HG03095 (cell line): ENCODE results near the gene TMEM150B.
"Not testable (repeated sequence)": the region's sequence is repeated elsewhere in the genome, so short reads cannot be mapped to it uniquely, and the experiment has no call there.

Experiments
- ATAC-seq: cut with Tn5 transposase; IDR thresholded peaks from one replicate; pipeline ENCODE4 v1.9.1; 2021; ENCODE audit warnings: moderate library complexity; ENCODE audit not compliant: unreplicated experiment

TMEM150B gene

DNA sequence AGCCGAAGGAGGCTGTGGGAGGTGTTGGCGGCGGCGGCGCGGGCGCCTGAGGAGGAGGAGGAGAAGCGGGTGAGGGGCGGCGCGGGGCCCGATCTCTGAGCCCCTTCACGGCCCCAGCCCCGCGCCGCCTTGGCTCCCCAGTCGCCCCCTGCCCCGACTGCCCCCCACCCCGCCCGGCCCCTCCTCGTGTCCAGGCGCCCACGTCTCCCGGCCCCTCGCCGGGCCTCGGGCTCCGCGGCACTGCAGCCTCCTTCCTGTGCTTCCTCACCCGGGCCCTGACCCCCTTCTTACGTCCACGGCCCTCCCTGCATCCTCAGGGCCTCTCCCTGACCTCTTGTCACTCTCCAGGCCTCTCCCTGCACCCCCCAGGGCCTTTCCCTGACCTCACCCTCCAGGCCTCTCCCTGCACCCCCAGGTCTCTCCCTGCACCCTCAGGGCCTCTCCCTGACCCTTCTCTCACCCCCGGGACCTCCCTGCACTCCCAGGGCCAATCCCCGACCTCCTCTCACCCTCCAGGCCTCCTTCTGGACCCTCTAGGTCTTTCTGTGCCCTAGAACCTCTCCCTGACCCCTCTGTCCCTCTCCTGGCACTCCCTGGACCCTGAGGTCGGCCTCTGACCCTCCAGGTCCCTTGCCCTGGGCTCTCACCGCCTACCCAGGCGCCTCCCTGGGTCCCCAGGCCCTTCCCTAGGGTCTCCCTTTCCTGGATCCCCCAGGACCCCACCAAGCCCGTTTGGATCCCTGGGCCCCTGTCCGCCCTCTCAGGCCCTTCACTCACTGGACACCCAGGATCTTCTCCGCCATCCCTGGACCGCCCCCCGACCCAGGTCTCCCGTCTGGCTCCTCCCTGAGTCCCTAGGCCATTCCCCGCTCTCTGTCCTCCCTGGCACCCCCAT, 15.0 kb upstream of the TMEM150B start:
- no peak for ATAC-seq

- ATAC-seq = peak; percentile 74
These were observed 14.2 kb upstream of the TMEM150B start, which contains the start of gene KMT5C for GRCh38 chr19:55339105-55339888. KMT5C (plus strand) TSS chr19:55339876; CDS start chr19:55341937, 2,061 bp downstream.

- no peak for ATAC-seq
These were observed 11.0 kb upstream of the TMEM150B start for GRCh38 chr19:55336101-55336500.

- ATAC-seq = no peak
These were observed 8.7 kb upstream of the TMEM150B start for GRCh38 chr19:55333870-55334269.

DNA sequence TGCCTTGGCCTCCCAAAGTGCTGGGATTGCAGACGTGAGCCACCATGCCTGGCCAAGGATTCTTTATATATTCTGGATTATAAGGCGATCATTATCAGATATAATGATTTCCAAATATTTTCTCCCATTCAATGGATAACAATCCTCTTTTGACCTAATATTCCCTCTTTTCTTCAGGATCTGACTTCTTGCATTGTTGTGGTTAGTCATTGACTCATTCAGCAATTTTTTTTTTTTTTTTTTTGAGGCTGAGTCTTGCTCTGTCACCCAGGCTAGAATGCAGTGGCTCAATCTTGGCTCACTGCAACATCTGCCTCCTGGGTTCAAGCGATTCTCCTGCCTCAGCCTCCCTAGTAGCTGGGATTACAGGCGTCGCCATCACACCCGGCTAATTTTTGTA, 4.7 kb upstream of the TMEM150B start:
- ATAC-seq = not testable (repeated sequence)

GRCh38 chr19:55328774-55329318, 3.7 kb upstream of the TMEM150B start:
- not testable (repeated sequence) for ATAC-seq

DNA sequence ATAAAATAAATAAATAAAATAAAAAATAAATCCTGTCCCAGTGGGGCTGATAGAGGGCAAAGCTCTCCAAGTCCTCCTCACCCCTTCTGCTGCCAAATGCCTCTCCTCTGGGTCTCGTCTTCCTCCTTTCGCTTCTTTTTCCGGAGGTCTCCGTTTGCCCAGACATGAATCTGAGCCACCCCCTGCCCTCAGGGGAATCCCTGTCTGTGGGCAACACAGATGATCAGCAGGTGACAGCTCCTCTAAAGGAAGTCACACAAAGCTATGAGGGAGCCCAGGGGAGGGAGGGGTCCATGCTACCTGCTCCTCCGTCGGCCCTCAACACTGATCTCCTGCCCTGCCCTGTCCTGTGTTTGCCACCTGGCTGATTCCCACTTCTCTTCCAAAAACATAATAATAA, 479 bp downstream of the TMEM150B start:
- no peak for ATAC-seq

- ATAC-seq = no peak
These were observed 2.8 kb downstream of the TMEM150B start for GRCh38 chr19:55322204-55322885.

DNA sequence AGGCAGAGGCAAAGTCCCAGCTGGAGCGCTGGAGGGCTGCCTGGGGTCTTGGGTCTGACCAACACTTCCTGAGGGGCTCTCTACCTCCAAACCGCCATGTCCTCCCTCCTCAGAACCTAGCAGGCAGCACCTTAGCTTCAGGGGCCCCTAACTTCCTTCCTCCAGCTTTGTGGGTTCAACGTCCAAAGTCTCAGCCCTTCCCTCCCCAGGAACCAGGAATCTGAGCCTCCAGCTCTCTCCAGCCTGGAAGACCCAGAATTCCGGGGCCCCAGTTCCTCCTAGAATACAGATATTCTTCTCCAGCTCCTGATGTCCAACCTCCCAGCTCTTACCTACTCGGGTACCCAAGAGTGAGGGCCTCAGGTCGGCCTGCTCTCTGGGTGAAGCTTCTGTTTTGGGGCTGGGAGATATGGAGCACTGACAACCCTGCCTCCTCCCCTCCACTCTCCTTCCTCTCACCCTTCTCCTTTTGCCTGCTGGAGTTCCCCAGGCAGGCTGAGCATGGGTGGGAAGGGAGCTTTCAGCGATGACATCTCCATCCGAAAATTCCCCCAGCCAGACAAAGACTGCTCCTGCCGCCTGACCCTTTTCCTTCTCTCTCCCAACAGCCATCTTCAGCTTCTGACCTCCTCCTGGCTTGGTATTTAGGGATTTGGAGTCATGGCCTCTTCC, 3.5 kb downstream of the TMEM150B start:
- no peak for ATAC-seq

- ATAC-seq = no peak
These were observed 4.2 kb downstream of the TMEM150B start for GRCh38 chr19:55320844-55321419.

DNA sequence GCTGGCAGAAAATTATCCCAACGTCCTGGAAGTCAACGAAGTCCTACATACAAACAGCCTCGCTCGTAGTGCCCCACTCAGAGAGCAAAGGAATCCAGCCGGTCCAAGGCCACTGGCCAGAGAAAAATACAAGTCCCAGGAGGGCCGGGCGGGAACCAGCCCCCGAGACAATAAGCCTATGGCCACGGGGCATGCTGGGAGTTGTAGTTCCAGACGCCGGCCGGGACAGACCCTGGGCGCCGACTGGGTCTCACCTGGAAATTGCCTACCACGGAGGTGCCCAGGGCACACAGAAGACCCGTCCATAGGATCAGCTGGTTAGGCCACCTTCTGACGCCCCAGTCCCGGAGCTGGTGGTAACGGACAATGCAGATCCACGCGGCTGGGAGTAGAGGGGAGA, 5.4 kb downstream of the TMEM150B start:
- no peak for ATAC-seq

- ATAC-seq = no peak
These were observed 8.5 kb downstream of the TMEM150B start for GRCh38 chr19:55316646-55317045.

GRCh38 chr19:55315956-55316525, 9.1 kb downstream of the TMEM150B start:
- ATAC-seq = no peak

DNA sequence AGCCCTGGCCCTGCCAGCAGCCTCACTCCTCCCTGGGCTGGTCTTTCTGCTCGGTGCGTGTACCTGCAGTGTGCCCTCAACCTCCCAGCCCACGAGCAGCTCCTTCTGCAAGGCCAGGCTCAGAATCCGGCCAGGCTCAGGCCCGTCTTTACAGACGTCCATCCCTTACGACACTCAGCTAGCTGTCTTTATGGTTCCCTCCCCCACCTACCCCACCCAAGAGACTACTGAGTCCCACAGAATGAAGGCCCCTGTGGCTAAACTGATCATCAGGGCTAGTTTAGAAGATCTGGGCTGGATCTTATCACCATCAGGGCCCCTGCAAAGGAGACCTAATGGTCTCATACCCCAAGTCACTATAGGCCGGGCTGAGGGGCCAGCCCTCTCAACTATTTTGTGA, 10.7 kb downstream of the TMEM150B start:
- ATAC-seq = no peak

DNA sequence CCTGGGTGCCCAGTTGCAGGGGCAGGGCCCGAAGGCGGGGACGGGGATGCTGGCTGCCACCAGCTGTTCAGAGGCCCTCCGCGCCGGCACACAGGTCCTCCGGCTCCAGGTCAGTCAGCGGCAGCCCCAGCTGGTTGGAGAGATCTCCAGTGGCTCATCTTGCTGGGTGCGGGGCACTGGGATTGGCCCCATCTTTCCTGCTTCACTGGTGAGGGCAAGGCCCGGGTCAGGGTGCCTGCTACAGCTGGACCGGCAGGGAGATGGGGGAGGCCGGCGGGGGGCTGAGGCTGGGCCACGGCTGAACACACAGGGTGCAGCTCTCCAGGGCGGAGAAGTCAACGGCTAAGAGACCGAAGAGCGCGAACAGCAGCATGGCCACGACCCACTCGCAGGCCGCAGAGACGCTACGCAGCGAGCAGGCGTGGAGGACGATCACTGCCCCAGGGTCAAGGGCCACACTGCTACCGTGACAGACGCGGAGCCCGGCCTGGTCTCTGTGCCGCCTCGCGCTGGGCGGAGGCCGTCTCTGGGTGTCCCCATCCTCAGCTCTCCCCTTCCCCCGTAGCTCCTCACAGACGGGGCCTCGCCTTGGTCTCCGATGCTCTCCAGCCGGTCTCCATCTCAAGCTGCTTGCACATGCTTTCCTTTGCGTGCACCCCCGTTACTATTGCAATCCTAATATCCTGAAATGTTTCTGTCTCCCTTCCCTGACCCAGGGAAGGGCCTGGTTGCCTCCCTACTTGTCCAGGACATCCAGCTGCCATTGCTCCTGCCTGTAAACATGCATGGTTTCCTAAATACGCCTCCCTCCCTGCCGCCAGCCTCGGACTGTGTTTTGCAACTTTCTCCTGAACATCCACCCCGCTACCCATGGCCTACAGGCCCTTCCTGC, 12.3 kb downstream of the TMEM150B start:
- no peak for ATAC-seq

DNA sequence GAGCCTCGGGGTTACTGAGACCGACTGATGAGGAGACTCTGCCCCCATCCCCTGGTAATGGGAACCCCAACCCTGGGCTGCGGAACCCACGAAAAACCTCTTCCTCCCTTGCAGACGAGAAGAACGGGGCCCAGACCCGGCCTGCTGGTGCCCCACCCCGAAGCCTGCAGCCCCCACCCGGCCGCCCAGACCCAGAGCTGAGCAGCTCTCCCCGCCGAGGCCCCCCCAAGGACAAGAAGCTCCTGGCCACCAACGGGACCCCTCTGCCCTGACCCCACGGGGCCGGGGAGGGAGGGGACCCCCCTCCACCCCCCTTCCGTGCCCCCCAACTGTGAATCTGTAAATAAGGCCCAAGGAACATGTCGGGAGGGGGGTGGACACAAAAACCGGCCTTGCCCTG, 13.3 kb downstream of the TMEM150B start:
- ATAC-seq = no peak

DNA sequence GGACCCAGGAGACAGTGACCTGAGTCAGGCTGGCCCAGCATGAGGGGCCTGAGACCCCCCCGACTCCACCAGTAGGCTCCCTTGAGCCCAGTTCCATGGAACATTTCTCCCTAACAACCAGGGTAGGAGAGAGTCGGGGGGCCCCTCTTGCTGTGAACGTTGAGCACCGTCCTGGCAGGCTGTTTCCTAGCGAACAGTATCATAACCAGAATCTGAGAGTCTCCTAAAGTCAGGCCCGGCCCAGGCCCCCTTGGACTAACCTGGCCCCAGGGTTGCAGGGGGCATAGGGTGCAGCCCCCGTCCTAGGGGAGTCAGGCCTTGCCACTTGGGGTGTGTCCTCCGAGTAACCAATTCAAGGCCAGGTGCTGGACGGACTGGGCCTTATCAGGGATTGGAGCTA, 13.7 kb downstream of the TMEM150B start:
- no peak for ATAC-seq

DNA sequence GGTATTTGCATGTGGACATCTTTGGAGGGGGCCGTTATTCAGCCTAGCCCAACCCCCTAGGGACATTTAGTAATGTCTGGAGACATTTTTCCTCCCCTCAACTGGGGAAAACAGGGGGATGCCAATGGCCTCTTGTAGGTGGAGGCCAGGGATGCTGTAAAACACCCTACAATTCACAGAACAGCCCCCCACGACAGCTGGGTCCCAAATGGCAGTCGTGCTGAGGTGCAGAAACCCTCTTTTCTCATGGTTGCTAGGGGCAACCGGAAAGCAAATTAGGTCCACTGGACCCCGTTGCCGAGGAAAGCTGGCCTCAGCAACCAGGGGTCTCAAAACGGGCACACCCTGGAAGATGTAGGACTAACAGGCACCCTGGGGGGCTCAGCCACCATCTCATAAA, 14.6 kb downstream of the TMEM150B start:
- ATAC-seq = no peak

DNA sequence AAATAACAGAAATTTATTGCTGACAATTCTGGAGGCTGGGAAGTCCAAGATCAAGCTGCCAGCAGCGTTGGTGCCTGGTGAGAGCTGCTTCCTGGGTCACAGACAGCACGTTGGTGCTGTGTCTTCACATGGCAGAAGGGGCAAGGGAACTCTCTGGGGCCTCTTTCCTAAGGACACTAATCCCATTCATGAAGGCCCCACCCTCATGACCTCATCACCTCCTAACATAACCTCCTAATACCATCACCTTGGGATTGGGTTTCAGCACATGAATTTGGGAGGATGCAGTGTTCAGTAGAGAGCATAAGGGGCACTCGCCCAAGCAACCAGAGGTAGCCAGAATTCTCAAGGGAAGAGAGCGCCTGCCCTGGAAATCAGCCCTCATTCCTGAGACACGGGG, 15.7 kb downstream of the TMEM150B start:
- ATAC-seq = no peak
